Measurements from ENCODE around the gene PTPRF.

- TF ChIP-seq POLR2A (IDR thresholded peaks at IDR 0.05) (no peak), EP300 (IDR thresholded peaks at IDR 0.05) (no peak)
Measured at GRCh38 chr1:43536864-43537358, 6.2 kb downstream of the PTPRF start.

All from ovary (tissue), 1 donor.